Activated CD8-positive, alpha-beta memory T cell treated with anti-CD3 and anti-CD28 coated beads for 4 hours (primary cell): ENCODE results near the gene RAB13.
A peak's percentile ranks its signal among the peaks of the same experiment; 100 is the strongest.

ENCODE experiments used
- DNase-seq, 2 donors: peaks; one replicate each; pipeline ENCODE4 v3.0.0-alpha.2; 2020; ENCODE audit warnings: low read depth in 2 of 2

The RAB13 gene

DNA sequence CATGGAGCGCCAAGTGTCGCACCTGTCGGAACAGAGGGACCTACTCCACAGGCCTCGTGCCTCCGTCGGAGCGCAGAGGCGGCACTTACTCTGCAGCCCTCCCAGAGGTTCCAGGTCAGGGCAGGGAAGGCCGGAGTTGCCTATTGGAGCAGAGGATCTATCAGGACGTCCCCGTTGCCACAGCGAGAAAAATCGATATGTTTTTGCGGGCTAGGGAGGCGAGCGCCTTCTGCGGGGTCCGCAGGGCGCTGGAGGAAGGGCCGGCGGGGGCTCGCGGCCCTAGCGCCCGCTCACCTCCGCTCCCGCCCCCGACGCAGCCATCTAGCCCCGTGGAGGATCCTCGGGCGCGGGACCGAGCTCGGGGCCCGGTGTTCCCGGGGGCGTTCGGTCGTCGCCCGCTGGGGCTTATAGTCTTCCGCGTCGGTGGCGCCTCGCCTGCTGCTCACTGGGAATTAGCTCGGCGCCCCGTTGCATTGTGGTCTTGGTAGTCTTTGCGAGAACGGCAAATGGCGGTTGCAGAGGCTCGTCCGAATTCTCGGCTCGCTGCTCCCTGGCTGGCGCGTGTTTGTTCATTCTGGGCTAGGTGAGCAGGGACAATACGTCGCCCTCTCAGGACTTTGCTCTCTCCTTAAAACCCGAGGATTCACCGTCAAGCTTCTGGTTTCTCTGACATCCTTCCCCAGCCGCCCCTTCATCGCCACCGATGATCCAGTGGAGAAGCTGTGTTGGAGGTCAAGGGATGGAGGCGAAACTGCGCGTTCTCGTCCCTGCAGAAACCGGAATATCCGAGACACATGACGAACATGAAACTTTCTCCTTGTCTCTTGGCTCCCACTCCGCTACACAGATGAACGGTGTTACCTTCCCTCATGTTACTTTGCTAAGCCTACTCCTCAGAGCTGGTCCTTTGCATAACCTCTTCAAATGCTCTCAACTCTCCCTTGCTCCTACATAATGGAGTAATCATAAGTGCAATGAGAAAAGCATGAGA, 8.6 kb downstream of the RAB13 start, which contains the start of gene JTB:
JTB (minus strand) TSS at position 425 of the 991 bp plus-strand sequence; CDS start at position 3, 422 bp downstream.
- DNase-seq: peak; percentile 62 to 74

DNA sequence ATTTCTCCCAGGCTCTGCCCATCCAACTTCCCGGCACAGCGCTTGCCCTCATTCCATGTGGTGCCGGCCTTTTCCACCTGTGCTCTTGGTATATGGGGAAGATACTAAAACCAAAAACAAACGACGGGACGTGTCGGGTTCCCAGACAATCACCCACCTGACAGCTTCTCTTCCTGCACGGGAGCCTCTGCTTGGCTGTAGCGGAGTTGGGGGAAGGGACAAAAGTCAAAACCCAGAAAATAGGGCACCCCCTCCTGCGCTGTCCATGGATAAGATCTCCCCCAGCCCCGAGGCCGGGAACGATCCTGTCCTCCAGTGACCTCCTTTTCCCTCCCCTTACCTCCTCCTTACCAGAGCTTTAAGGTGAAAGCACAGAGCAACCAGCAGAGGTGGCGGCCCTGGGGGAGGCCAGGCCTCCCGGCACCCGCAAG, 9.3 kb downstream of the RAB13 start:
- no peak for DNase-seq

DNA sequence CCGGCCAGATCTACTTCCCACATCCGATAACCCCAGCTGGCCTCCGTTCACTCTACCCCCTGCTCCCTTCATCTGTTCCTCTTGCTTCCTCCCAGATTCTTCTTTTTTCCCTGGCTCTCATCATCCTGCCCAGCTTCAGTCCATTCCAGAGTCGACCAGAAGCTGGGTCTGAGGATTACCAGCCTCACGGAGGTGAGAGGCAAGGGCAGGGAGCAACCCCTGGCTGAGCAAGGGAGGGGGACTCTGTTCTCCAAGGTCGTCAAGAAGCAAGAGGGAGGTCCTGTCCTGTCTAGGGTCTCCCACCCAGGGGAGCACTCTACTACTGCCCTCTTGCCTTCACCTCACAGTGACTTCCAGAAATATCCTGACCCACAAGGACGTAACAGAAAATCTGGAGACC, 12.6 kb downstream of the RAB13 start:
- DNase-seq: no peak

DNA sequence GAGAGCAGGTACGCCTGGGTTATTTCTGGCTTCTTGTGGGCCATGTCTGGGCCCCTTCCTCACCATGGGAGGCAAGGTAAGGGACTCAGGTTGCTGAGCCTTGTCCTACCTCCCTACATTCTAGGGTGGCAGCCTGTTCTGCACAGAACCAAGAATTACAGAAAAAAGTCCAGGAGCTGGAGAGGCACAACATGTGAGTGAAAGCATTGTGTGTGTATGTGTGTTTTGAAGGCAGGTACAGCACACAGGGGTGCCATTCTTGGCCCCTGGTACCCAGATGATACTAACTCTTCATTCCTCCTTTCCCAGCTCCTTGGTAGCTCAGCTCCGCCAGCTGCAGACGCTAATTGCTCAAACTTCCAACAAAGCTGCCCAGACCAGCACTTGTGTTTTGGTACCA, 13.1 kb downstream of the RAB13 start:
- no peak for DNase-seq

DNA sequence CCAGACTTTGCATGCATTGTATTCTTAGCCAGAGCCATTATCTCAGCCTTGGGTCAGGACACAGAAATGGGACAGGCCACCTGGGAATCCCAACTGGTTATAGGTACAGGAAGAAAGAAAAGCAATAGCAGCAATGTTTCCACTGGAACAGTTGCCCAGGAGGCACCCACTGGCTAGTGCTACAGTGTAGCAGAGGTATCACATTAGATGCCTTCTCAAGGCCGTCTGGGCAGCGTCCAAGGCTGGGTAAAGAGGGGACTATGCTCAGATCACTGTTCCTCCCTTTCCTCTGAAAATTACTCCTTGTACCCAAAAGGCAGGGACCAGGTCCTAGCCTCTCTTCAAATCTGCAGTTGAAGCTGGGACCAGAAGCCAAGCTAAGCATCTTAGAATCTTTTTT, 15.8 kb downstream of the RAB13 start:
- no peak for DNase-seq

- DNase-seq: no peak
Observed at GRCh38 chr1:153968972-153969371, 17.2 kb downstream of the RAB13 start.

DNA sequence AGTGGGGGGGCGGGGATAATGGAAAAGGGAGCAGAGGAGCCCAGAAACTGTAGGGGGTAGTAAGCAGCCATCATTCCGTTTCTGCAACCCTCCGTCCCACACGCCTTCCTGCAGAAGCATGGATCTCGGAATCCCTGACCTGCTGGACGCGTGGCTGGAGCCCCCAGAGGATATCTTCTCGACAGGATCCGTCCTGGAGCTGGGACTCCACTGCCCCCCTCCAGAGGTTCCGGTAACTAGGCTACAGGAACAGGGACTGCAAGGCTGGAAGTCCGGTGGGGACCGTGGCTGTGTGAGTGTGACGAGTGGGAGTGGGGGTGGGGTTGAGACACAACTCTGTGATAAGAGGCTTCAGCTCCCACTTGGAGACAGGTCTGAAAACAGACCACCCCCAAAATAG, 17.7 kb downstream of the RAB13 start:
- DNase-seq: no peak

DNA sequence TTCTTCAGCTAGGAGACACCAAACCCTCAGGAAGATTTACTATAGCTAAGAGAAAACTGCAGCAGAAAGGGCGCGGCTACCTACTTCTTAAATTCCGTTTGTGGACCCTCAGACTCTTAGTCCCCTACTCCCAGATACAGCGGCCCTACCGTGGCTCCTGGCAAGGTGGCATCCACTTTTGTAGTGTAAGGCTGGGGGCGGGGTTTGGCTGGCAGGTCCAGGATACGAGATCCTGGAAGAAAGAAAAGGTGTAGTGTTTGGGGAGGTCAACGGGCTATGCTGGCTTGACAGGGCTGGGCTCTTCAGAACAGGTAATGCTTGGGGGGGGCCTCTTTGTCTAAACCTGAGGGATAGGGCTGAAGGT, 18.2 kb downstream of the RAB13 start:
- no peak for DNase-seq

GRCh38 chr1:153967107-153967999, 18.8 kb downstream of the RAB13 start, which contains the start of gene CREB3L4:
CREB3L4 (plus strand) TSS chr1:153967902; CDS start chr1:153968526, 624 bp downstream.
- DNase-seq: peak; percentile 63 to 65

DNA sequence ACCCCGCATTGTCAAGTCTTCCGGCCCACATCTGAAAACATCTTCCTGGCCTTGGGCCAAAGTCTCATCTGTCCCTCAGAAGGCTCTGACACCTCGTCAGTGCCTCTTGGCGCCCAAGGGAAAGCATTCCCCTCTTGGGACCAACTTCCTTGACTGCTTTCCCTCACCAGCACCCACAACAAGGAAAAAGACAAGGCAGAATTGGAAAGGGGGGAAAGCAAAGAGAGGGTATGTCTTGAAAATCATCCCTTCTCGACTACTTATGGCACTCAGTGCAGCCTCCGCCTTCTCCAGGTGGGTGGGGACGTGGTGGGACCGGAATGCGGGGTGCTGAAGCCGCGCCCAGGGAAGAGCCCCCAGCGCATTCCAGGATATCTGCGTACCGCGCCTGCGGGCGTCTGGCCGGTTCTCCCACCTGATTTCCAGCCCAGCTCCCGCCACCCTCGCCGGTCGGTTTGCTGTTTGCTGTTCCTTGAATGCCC, 22.2 kb downstream of the RAB13 start:
- no peak for DNase-seq

- DNase-seq: peak; percentile 87 to 88
Observed at GRCh38 chr1:153963030-153963849, 22.9 kb downstream of the RAB13 start, which contains the start of gene SLC39A1. SLC39A1 (minus strand) TSS chr1:153963537; CDS start chr1:153962715, 822 bp downstream.

GRCh38 chr1:153962088-153963029, 23.8 kb downstream of the RAB13 start:
- DNase-seq: no peak

GRCh38 chr1:153961421-153961820, 24.7 kb downstream of the RAB13 start:
- no peak for DNase-seq

DNA sequence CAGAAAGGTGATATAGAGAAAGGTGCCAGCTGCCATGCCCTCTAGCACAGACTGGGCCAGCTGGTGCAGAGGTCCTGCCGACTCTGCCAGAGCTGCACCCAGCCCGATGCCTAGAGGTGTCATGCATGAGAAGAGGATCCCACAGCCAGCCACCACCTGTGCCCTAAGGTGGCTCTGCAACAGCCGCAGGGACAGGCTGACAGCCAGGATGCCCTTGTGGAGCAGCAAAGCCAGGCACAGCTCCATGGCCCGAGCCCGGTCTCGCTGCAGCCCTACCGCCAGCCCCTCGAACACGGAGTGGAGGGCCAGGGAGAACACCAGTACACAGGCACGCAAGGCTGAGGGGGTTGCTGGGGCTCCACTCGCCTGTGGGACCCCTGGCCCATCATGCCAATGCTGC, 25.9 kb downstream of the RAB13 start:
- DNase-seq: no peak

DNA sequence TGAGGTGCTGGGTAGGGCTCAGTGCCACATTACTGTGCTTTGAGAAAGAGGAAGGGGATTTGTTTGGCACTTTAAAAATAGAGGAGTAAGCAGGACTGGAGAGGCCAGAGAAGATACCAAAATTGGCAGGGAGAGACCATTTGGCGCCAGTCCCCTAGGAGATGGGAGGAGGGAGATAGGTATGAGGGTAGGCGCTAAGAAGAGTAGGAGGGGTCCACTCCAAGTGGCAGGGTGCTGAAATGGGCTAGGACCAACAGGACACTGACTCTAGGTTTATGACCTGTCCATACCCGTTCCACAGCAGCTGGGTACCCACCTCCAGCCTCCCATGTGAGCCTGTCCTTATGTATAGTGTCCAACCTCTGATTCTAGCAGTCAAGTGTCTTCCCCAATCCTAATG, 26.7 kb downstream of the RAB13 start:
- DNase-seq: no peak

DNA sequence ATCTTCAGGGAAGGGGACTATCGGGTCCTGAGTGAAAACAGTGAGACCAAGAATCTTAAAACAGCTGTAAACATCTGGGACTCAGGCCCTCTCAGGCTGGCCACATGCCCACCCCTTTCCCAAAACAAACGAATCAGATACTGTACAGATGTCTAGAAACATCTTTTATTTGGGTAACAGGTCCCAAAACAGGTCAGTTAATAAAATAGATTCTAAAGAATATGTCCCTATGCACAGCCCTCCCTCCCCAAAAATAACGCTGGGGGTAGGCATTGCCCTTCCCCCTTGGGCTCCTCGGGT, 27.2 kb downstream of the RAB13 start:
- no peak for DNase-seq

DNA sequence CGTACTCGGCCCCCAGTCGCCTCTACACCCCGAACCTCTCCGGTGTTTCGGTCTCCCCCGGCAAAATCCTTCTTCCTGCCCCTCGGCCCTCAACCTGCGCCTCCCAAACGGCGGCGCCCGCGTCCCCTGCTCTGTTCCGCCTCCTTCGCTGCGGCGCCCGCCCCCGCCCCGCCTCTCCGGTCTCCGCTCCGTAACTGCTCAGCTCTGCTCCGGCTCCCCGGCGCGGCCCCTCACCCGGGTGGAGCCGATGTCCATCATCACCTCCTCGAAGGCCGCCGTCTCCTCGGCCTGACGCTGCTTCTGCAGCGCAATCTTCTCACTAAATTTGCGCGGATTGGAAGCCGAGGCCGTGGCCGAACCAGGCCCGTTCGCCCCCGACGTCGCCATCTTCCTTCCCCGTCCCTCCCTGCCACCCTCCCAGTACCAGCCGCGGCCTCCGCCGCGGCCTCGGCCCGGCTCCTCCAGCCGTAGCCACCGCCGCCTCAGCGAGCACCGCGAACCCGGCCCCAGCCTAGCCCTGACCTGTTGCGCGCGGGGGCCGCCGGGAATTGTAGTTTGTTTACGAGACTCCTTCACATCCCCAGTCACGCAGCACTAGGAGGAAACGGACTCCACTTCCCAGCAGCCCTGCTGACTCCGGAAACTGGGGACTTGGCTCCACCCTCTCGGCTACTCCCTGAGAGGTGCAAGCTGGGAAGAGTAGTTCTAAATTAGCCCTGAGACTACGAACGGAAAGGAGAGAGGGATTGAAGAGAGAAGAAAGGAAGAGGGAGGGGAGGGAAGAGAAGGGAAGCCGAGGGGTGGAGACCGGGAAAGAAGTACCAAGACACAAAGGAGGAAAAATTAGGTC, 27.8 kb downstream of the RAB13 start, which contains the start of gene CRTC2:
CRTC2 (minus strand) TSS at position 502 of the 850 bp plus-strand sequence; CDS start at position 387, 115 bp downstream.
- DNase-seq: peak; percentile 92 to 96

GRCh38 chr1:153957744-153958110, 28.4 kb downstream of the RAB13 start:
- DNase-seq: no peak
